Measurements from ENCODE around the gene GPR135.
A peak's percentile ranks its signal among the peaks of the same experiment; 100 is the strongest.

The GPR135 gene, protein sequence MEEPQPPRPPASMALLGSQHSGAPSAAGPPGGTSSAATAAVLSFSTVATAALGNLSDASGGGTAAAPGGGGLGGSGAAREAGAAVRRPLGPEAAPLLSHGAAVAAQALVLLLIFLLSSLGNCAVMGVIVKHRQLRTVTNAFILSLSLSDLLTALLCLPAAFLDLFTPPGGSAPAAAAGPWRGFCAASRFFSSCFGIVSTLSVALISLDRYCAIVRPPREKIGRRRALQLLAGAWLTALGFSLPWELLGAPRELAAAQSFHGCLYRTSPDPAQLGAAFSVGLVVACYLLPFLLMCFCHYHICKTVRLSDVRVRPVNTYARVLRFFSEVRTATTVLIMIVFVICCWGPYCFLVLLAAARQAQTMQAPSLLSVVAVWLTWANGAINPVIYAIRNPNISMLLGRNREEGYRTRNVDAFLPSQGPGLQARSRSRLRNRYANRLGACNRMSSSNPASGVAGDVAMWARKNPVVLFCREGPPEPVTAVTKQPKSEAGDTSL

DNA sequence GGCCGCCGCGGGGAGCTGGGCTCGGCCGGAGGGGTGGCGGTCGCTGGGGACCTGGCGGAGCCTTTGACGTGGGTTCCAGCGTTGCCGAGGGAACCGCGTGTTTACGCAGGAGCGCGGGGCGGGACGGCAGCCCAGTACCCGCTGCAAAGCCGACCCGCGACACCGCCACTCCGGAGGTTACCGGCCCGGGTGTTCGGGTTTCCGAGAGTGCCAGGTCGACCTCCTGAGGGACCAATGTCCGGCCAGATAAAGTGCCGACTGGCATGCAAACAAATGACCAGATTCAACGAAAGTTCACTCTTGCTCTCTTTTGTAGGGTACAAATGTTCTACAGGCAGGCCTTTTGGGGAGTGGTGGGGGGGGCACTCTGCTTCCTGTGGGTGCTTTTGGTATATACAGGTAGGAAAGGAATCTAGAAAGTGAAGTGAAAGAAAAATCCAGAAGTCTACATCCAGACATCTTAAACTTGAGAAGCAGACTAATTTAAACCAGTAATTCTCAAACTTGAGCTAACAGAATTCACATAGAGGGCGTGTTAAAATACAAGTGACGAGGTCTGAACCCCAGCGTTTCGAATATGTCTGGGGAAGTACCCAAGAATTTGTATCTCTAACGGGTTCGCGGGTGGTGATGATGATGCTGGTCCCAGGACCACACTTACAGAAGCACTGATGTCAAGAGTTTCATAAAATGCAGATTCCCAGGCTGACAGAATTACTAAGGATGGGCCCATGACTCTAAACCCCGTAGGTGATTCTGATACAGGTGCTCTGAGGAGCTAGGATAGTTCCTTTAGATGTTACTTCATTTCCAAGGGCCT lies at the start of gene GPR135:
TSS of gene GPR135 (minus strand) at position 65 of the 820 bp plus-strand sequence. CDS start 154 bp downstream, outside the sequence.
- DNase-seq: peak in 33 of 51 donors; percentile 16 to 88 (median 67)

DNA sequence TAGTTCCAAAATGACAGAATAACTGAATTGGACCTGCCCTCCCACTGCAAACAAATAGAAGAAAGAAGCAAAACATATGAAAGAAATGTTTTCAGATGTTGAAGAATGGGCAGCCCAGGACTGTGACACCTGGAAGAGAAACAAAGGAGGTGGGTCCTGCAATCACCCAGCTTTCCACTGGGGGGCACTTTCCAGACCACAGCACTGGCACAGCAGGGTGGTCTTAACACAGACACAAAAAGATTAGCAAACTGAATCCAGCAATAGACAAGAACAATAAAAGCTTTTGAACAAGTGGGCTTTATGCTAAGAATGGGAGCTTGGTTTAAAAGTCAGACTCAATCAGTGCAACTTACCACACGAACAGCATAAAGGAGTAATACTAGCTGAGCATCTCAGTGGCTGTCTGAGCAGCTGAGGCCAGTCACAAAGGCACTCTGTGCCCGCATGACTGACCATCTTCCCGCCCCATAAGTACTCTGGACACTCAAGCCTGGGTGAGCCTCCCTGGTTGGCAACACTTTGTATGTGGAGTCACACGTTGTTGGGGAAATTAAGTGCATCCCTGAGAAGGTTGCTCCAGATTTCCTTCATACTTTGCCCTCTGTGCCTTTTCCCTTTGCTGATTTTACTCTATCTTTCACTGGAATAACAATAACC lies 46.9 kb upstream of the GPR135 start:
- DNase-seq: peak in 2 of 51 donors; percentile 0 to 2

DNA sequence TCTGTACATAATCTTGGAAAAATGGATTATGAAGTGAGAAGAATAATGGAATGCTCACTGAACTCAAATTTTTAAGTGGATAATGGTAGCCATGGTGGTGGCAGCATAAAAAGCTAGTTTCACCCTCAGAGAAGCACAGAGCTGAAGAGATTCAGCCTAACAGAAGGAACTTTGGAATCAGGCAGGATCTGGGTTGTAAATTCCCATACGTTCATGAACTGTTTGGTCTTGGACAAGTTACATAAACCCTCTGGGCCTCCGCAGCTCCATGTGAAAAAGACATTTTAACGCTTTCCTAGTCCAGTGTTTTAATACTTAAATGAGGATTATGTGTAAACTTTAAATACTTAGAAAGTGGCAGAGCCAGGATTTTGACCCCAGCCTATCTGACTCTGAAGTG lies 45.8 kb upstream of the GPR135 start:
- no peak for DNase-seq

DNA sequence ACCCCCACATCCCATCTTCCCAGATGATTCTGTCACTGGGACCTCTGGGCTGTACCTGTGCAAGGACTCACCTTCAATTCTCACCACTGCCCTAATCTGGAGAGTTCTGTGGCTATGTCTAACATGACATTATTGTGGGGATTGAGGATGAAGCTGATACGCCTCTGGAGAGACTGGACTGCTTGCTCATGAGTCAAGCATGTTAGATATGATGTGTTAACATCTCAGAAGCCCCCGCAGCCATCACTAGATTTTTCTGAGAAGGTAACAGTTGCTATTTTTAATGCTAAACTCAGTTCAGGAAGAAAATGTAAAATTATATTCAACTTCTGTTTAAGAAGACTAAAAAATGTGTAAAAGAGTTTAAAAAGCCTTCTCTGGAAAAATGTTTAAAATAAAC lies 44.8 kb upstream of the GPR135 start:
- DNase-seq: no peak

DNA sequence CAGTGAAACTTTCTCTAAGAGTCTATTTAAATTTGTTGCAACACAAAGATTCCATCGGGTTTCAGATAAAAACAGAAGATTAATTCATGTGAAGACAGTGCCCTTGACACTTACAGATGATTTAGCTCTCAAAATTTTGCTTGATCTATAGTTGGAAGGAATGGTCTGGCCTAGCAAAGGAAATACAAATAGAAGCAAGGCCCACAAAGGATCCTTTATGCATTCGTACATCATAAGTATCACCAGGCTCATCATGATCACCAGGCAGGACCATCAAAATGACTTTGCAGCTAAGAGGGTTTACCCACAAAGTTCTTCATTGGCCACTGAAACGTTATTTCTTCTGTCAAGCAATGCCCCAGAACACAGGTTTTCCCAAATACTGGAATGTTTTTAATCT lies 43.9 kb upstream of the GPR135 start:
- DNase-seq: no peak

DNA sequence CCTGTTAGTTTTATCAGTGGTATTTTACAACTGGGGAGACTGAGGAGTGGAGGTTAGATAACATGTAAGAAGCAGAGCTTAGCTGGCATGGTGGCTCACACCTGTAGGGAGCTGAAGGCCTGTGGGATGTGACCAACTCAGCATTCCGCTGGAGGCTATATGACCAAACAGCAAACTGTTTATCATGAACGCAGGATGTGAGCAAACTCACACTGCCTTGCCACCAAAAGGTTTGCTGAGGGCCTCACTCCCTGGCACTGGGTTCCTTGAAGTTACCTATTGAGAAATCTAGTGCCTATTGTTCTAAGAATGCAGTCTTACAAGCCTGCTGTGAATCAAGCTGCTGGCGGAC lies 42.5 kb upstream of the GPR135 start:
- no peak for DNase-seq

DNA sequence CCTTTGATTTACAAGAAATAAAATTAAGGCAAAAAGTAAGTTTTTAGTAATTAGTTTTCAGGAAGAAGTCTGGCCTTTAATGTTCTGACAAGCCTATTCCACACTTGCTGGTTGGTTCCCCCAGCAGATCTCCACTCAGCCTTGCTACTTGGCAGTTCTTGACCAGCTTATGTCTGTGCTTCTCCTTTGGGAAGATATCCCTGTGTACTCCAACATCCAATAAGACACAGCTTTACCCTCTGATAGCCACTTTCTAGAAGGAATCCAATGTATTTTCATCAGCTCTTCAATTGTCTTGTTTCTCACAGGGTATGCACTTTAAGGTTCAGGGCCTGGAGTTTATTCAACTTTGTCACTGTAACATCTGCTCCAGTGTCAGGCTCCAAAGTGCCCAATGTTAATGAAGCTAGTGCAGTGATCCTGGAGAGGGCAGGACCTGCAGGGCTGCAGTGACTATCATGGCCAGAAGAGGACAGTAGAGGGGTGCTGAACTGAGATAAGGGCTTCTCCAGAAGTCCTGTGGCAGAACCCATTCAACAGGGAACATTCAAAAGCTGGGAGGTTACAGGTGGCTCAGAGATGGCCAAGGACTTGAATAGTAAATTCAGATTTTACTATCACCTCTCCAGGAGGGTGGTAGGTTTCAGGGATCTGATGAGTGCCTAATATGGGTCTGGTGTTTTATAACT lies 42.0 kb upstream of the GPR135 start:
- DNase-seq: peak in 17 of 51 donors; percentile 2 to 46 (median 6)

DNA sequence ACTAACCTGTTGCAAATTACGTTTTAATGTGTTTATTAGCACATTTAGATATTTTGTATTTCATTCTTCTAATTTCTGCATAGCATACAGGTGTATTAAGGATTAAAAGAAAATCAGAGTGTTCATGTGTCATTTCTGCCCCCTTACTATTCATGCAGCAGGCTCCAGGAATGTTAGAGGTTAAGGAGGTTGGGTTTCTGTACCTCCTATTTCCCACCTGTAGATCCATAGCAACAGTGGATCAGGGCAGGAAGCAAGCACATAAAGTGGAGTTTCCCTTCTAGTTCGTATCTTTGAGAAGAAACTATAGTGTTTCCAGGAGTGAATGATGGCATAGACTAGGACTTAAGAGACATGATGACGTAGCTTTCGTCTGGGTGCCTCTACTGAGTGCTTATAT lies 38.1 kb upstream of the GPR135 start:
- no peak for DNase-seq

DNA sequence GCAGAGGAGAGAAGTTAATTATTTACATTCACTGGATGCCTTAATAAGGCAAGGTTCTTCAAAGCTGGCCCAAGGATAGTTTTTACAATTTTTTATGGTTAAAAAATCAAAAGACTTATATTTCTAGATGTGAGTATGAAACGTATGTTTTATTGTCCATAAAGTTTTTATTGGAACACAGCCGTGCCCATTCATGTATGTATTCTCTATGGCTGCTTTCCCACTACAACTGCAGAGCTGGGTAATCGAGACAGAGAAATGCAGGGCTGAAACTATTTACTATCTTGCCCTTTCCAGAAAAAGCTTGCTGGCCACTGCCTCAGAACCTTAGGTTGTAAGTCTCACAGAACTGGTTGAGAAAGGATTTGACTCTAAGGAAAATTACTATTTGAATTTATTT lies 35.6 kb upstream of the GPR135 start:
- DNase-seq: no peak

DNA sequence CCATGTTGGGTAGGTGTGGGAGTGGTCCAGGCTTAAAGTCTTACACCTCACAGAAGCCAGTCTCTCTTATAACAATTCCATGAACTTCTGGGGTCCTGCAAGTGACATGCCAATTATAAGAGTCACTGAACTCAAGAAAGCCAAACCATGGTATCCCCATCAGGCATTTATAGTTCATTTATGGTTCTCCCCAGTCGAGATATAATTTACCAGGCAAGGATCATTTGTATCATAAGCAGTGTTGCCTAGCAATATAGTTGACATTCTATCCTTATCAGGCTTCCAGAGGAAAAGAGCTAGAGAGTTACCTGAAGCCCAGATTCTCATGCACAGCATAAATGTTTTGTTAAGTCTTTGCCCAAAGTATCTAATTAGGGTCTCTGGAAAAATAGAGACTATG lies 27.2 kb upstream of the GPR135 start:
- DNase-seq: no peak

DNA sequence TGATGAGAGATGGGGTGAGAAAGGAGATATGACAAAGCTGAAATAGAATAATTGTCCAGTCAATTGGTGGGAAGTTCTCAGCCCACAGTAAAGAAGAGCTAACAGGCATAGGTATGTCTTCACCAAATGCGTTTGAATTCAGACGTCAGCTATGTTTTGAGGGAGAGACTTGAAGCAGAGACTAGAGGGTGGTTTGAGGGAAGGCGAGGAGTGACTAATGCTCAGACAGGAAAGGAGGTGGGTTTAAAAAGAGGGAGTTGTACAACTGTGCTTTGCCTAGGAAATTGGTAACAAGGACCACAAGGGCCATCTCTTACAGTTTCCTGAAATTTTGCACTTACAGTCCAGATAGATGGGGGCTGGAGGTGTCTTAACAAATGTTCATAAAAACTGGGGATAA lies 25.6 kb upstream of the GPR135 start:
- DNase-seq: no peak

DNA sequence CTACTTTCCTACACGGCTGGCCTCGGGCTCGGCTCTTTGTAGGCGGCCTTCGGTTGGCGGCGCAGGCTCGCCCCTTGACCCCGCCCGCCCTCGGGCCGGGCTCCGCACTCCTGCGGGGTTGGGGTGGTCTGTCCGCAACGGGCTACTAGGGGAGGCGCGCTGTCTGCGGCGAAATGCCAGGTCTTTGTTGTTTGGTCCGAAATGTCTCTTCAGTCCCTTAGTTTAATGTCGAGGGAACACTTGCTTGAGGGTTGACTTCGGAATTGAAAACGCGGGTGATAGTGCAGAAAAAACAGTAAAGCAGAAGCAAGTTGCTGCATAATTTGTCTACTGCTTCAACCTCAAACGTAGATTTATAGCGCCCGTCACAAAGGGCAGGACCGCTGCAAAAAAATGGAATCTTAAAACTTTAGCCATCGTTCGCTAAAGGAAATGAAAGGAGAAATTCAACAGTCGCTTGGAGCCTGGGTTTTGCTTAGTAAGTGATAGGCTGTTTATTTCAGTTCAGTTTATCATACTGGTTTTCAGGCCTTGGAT lies 19.5 kb upstream of the GPR135 start:
- DNase-seq: no peak

DNA sequence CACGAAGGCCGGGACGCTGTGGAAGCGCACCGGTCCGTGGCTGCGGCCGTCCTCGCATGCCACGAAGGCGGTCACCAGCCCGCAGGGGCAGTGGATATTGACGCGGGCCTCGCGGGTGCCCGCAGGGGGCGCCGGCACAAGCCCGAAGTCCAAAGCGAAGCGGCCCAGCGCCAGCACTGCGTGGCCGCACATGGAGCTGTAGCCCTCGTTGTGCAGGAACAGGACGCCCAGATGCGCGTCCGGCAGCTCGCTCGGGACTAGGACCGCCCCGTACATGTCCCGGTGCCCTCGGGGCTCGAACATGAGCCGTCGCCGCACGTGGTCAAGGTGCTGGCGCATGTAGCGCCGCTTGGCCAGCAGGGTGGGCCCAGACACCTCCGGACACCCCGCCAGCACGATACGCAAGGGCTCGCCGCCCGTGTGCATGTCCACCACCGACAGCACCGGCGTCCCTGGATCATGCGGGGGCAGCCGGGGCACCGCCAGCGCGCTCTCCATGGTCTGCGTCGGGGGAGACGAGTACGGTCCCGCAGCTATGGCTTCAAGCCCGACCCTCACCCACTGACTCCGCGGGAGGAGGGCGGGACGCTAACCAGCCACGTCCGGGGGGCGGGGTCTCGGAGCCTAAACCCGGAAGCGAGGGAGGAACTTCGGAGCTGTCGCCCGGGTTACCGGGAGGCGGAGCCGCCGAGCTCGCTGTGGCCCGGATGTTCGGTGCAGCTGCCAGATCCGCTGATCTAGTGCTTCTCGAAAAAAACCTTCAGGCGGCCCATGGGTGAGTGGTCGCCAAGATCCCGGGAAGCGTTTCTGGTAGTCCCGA lies 18.8 kb upstream of the GPR135 start, which contains the start of the genes JKAMP and L3HYPDH:
TSS of gene JKAMP (plus strand) at position 699 of the 820 bp plus-strand sequence. CDS start at position 772, 73 bp downstream.
TSS of gene L3HYPDH (minus strand) at position 590 of the 820 bp plus-strand sequence. CDS start at position 498, 92 bp downstream.
- peak; percentile 80 to 98 (median 93) for DNase-seq

DNA sequence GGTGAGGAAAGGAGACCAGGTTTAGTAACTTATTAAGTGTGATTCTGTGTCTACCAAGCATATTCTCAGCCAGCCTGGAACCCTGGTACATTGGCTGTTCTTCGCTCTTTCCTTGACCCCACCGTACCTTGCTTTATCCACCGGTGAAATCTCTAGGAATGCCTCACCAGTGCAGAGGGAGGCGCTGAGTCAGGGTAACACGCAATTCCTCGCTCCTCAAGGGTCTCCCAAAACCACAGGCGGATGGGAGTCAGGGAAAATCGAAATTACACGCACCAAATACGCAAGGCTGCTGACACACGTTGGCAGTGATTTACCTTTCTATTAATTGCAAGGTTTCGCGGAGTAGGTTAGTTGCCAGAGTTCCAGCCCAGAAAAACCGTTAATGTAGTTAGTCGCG lies 18.2 kb upstream of the GPR135 start:
- DNase-seq: peak in 5 of 51 donors; percentile 7 to 74 (median 37)

DNA sequence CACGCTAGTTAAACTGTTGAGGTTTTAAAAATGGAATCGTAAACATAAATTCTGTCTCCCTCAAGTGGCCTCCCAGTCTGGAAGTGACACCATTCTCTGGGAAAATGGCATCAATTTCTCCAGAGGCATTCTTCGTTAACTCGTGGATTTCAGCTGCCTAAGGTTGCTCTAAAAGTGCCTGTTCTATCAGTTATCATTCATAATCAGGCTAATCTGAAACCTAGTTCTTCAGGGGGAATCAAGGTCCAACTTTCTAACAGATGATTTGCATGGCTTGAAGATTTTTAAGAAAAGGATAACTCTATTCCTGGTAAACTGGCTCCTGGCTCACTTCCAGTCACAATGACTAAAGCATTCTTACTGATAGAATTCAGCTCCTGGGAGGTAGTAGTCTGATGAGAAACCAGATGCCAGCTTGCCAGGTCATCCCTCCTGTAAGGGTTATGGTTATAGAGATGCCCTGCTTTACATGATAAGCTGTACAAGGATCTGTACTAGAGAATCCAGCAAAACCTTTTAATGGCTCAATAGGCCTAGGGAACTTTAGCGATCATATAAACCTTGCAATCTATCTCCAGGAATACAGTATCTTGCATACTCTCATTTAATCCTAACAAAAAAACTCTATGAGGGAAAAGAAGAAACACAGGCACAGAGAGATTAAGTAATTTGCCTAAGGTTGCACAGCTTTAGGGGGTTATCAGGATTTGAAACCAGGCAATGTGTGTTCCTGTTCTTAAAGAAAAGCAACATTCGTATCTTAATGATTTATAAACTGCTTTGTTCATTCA lies 17.6 kb upstream of the GPR135 start:
- peak in 4 of 51 donors; percentile 7 to 57 (median 13) for DNase-seq

DNA sequence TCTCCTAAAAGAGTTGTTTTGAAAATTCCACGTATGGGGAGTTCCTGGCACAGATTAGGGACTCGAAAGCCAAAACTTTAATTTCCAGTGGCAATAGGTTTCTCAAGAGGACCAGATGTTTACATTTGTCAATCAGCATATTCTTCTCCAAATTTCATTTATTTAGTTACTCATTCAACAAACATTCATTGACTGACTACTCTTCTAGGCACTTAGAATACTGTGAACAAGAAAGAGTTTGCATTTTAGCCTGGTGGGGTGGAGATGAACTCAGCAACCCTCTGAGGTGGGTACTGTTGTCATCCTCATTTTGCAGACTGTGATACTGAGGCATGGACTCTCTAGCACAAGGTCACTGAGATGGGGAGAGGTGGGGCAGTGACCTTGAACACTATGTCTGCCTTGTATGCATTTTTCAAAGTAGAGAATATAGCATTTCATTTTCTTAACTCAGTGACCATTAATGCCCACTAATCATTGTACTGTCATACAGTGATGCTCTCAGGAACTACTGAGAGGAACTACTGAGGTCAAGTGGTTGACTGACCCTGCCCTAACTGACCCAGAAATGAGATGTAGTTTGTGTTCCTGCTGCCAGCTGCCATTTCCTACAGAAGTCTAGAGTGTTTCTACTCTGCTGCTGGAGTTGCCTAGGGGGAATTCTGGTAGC lies 16.8 kb upstream of the GPR135 start:
- no peak for DNase-seq

DNA sequence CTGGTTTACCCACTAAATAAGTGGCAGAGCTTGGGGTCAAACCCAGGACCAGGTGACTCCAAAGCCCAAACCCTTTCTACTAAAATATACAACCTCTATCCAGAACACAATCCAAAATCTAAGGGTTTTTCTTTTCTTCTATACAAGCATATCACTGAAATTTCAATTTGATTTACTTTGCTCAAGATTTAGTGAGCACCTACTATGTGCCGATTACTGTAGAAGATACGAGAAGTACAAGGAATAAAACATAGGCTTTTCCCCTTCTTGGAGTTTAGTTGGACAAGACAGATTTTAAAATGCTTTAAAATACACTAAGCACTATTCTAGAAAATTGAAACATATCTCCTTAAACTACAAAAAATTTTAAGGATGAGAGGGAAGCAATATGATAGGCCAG lies 16.2 kb upstream of the GPR135 start:
- no peak for DNase-seq

DNA sequence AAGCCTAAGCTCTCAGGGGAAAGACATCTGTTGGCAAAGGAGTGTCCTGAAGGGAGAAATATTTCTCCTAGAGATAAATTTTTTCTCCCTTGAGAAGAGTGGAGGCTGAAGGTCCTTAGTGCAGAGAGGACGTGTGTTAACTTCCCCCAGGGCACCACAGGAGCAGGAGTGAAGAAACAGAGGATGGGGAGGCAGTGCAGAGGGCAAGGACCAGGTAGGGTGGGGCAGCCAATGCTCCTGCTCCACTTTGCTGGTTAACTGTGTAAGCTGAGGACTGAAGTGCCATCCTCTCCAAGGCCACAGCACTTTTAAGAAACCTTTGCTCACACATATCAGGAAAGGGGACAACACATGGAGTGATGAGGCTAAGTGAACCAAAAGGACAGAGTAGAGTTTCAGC lies 15.0 kb upstream of the GPR135 start:
- DNase-seq: no peak
